Hepatocyte (in vitro differentiated cells): ENCODE data around the gene ZDHHC18. TPM values are rescaled to one million over a fixed set of nuclear protein-coding genes. Genes with fewer than 3 reads are reported as not detected.

Experiments used
- DNase-seq: peaks from one replicate; pipeline ENCODE4 v3.0.0-alpha.2; 2016; ENCODE audit warnings: low spot score
- H2AFZ ChIP-seq: fragments of 200-600 bp; sonication (generic); 2 replicates; pipeline ENCODE4 v1.6.0; 2016; ENCODE audit warnings: antibody characterized with exemption, mild to moderate bottlenecking
- H3K27ac ChIP-seq: fragments of 200-600 bp; sonication (generic); 2 replicates; pipeline ENCODE4 v1.5.1; 2016; ENCODE audit warnings: mild to moderate bottlenecking
- H3K27me3 ChIP-seq: fragments of 200-600 bp; sonication (generic); 2 replicates; pipeline ENCODE4 v1.6.1; 2016
- H3K36me3 ChIP-seq: fragments of 200-600 bp; sonication (generic); replicated peaks from 2 replicates; pipeline ENCODE4 v1.5.1; 2016; ENCODE audit warnings: low read depth; ENCODE audit not compliant: insufficient read depth
- H3K4me1 ChIP-seq: fragments of 200-600 bp; sonication (generic); 2 replicates; pipeline ENCODE4 v1.5.1; 2016; ENCODE audit warnings: mild to moderate bottlenecking, moderate library complexity; ENCODE audit not compliant: insufficient read depth
- H3K4me2 ChIP-seq: fragments of 200-600 bp; sonication (generic); 2 replicates; pipeline ENCODE4 v1.6.0; 2016
- H3K4me3 ChIP-seq: fragments of 200-600 bp; sonication (generic); 2 replicates; pipeline ENCODE4 v1.5.1; 2016; ENCODE audit warnings: mild to moderate bottlenecking
- H3K79me2 ChIP-seq: fragments of 200-600 bp; sonication (generic); 2 replicates; pipeline ENCODE4 v1.6.0; 2017; ENCODE audit warnings: mild to moderate bottlenecking
- H3K9me2 ChIP-seq: fragments of 200-600 bp; sonication (generic); replicated peaks from 2 replicates; pipeline ENCODE4 v1.6.0; 2017; ENCODE audit warnings: mild to moderate bottlenecking; ENCODE audit not compliant: insufficient read depth
- H3K9me3 ChIP-seq: fragments of 200-600 bp; sonication (generic); 2 replicates; pipeline ENCODE4 v1.5.1; 2016; ENCODE audit warnings: low read depth, mild to moderate bottlenecking
- H4K20me1 ChIP-seq: fragments of 200-600 bp; sonication (generic); 2 replicates; pipeline ENCODE4 v1.6.0; 2016; ENCODE audit warnings: mild to moderate bottlenecking; ENCODE audit not compliant: insufficient read depth, poor library complexity, severe bottlenecking
- CTCF ChIP-seq: fragments of 200-600 bp; sonication (generic); IDR thresholded peaks from 2 replicates; pipeline ENCODE4 v1.5.1; 2016; ENCODE audit warnings: antibody characterized with exemption, mild to moderate bottlenecking; ENCODE audit not compliant: poor library complexity
- EZH2 ChIP-seq: fragments of 200-600 bp; sonication (generic); IDR thresholded peaks from 2 replicates; pipeline ENCODE4 v1.6.1; 2016; ENCODE audit warnings: antibody characterized with exemption, mild to moderate bottlenecking, borderline replicate concordance
- EZH2phosphoT487 ChIP-seq: fragments of 200-600 bp; sonication (generic); IDR thresholded peaks from one replicate; pipeline ENCODE4 v1.6.1; 2018; ENCODE audit warnings: antibody characterized with exemption, mild to moderate bottlenecking, low read depth, moderate library complexity; ENCODE audit not compliant: unreplicated experiment, severe bottlenecking
- WGBS: methylation state at CpG from one replicate; pipeline ENCODE4 v1.1.6; 2016; ENCODE audit warnings: low lambda C conversion rate; ENCODE audit errors: missing lambda C conversion rate; 5-methylcytosine and 5-hydroxymethylcytosine counted together
- polyA plus RNA-seq: library from polyadenylated mRNA; unstranded; fragments of >200 nt; fragmentation: Nextera tagmentation; extraction: Ambion mirVana; gene quantifications from 2 replicates; pipeline ENCODE4 v1.2.1, GENCODE V29; 2016
- total RNA-seq: library from RNA; depleted of rRNA; stranded (reverse); fragments of >200 nt; gene quantifications from 2 replicates; pipeline ENCODE4 v1.2.3, GENCODE V29; 2014

Gene ZDHHC18
- total and polyA plus RNA-seq, 2 experiments from 2014 or later: 14.9 to 22.5 TPM

- no peaks in the 10 kb centered on the region for H3K4me1 ChIP-seq
- WGBS: 93% methylated on average over 2 of the region's 2 CpGs
- no peaks in the 10 kb centered on the region for H3K27me3 ChIP-seq
- DNase-seq: no peak
- H3K27ac ChIP-seq: no peak overlapping the region
- H4K20me1 ChIP-seq: no peaks in the 10 kb centered on the region
- no peak overlapping the region for H2AFZ ChIP-seq
- H3K9me2 ChIP-seq: no peaks in the 10 kb centered on the region
- H3K4me2 ChIP-seq: no peak overlapping the region
- no peak for TF ChIP-seq CTCF
- no peak for TF ChIP-seq EZH2phosphoT487
- no peak for TF ChIP-seq EZH2
- no peaks in the 10 kb centered on the region for H3K9me3 ChIP-seq
- peaks cover 8% of the 10 kb centered on the region for H3K79me2 ChIP-seq
- H3K4me3 ChIP-seq: no peak overlapping the region
- no peaks in the 10 kb centered on the region for H3K36me3 ChIP-seq
Measured at GRCh38 chr1:26792924-26793323, 33.6 kb upstream of the ZDHHC18 start.

GRCh38 chr1:26794391-26794790 lies 32.1 kb upstream of the ZDHHC18 start:
- DNase-seq: no peak
- Histone ChIP-seq H3K36me3 (no peaks in the 10 kb centered on the region), H3K79me2 (peaks cover 8% of the 10 kb centered on the region), H3K9me2 (no peaks in the 10 kb centered on the region), H3K4me2 (no peak overlapping the region), H3K4me3 (no peak overlapping the region), H3K4me1 (peaks cover 5% of the 10 kb centered on the region), H3K9me3 (no peaks in the 10 kb centered on the region), H4K20me1 (no peaks in the 10 kb centered on the region), H3K27ac (no peak overlapping the region), H3K27me3 (no peaks in the 10 kb centered on the region), H2AFZ (no peak overlapping the region)
- no peak for TF ChIP-seq EZH2
- TF ChIP-seq EZH2phosphoT487: no peak
- no peak for TF ChIP-seq CTCF
- 97% methylated on average over 5 of the region's 5 CpGs for WGBS

- no peak for TF ChIP-seq CTCF
- TF ChIP-seq EZH2phosphoT487: no peak
- TF ChIP-seq EZH2: no peak
- H3K36me3 ChIP-seq: no peaks in the 10 kb centered on the region
- H3K9me3 ChIP-seq: no peaks in the 10 kb centered on the region
- H2AFZ ChIP-seq: no peak overlapping the region
- no peaks in the 10 kb centered on the region for H3K9me2 ChIP-seq
- H3K4me3 ChIP-seq: no peak overlapping the region
- no peaks in the 10 kb centered on the region for H4K20me1 ChIP-seq
- DNase-seq: no peak
- H3K27me3 ChIP-seq: no peaks in the 10 kb centered on the region
- H3K27ac ChIP-seq: no peak overlapping the region
- 96% methylated on average over 2 of the region's 2 CpGs for WGBS
- no peaks in the 10 kb centered on the region for H3K79me2 ChIP-seq
- H3K4me1 ChIP-seq: peaks cover 15% of the 10 kb centered on the region
- no peak overlapping the region for H3K4me2 ChIP-seq
Measured at GRCh38 chr1:26797627-26798026, 28.9 kb upstream of the ZDHHC18 start.
